ENCODE results near the gene STRADA. TPM values are rescaled to one million over a fixed set of nuclear protein-coding genes. Genes with fewer than 3 reads are reported as not detected.

STRADA gene
- total and polyA plus RNA-seq, 8 donors, result 28.1 to 87.5 (median 80.6) TPM

DNA sequence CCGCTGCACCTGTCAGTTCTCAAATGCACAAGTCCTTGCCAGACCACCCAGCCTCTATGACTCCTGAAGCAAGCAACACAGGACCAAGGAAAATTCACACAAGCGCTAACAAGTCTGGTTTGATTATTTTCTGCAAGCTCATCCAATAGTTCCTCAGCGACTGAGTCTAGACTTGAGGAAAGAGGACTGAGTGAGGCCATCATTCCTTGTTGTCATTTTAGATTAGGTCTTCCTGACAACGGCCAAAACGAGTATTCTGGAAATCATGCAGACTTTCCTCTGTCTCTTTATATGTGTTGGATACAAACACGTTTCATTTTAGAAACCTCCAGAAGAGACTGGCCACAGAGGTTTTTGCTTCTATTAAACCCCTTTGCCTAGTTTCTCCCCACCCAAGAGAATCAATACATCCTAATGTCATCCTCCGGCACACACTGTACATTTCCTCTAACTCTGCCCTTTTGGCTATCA is 31.2 kb upstream of the STRADA start:
- H3K27ac ChIP-seq, result peak overlapping the region; percentile 95 to 97
- intact Hi-C loops (cut with DNase I), result no loop called here
- ATAC-seq (no peak), DNase-seq (peak in 1 of 4 donors; percentile 24)
- no peaks in the 10 kb centered on the region for H3K27me3 ChIP-seq
- H3K4me1 ChIP-seq, result peaks cover 19 to 72% of the 10 kb centered on the region in 2 donors
- no peaks in the 10 kb centered on the region for H3K9me3 ChIP-seq
- TF ChIP-seq, protein P1, sequence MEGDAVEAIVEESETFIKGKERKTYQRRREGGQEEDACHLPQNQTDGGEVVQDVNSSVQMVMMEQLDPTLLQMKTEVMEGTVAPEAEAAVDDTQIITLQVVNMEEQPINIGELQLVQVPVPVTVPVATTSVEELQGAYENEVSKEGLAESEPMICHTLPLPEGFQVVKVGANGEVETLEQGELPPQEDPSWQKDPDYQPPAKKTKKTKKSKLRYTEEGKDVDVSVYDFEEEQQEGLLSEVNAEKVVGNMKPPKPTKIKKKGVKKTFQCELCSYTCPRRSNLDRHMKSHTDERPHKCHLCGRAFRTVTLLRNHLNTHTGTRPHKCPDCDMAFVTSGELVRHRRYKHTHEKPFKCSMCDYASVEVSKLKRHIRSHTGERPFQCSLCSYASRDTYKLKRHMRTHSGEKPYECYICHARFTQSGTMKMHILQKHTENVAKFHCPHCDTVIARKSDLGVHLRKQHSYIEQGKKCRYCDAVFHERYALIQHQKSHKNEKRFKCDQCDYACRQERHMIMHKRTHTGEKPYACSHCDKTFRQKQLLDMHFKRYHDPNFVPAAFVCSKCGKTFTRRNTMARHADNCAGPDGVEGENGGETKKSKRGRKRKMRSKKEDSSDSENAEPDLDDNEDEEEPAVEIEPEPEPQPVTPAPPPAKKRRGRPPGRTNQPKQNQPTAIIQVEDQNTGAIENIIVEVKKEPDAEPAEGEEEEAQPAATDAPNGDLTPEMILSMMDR (IDR thresholded peaks at IDR 0.05), result no peak
- peak overlapping the region; percentile 67 to 96 for H3K4me3 ChIP-seq
- H3K36me3 ChIP-seq, result peaks cover 0 to 15% of the 10 kb centered on the region in 2 donors

DNA sequence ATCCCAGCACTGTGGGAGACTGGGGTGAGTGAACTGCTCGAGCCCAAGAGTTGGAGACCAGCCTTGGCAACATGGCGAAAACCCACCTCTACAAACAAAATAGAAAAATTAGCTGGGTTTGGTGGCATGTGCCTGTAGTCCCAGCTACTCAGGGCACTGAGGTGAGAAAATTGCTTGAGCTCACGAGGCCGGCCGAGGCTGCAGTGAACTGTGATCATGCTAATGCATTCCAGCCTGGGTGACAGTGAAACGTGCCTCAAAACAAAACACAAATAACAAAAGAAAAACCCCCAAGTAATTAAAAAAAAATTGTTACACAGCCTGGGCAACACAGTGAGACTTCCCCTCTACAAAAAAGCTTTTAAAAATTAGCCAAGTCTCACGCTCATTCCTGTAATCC is 26.8 kb upstream of the STRADA start:
- DNase-seq (no peak), ATAC-seq (no peak)
- H3K9me3 ChIP-seq, result no peaks in the 10 kb centered on the region
- no peaks in the 10 kb centered on the region for H3K27me3 ChIP-seq
- H3K4me1 ChIP-seq, result peaks cover 6 to 51% of the 10 kb centered on the region in 2 donors
- TF ChIP-seq, protein P1 (IDR thresholded peaks at IDR 0.05), result no peak
- peaks cover 2 to 30% of the 10 kb centered on the region in 2 donors for H3K36me3 ChIP-seq
- no peak overlapping the region for H3K4me3 ChIP-seq
- intact Hi-C loops (cut with DNase I), result no loop called here
- no peak overlapping the region for H3K27ac ChIP-seq

GRCh38 chr17:63766754-63767153 is 25.2 kb upstream of the STRADA start:
- H3K4me3 ChIP-seq, result no peak overlapping the region
- ATAC-seq (no peak), DNase-seq (no peak)
- H3K27me3 ChIP-seq, result no peaks in the 10 kb centered on the region
- H3K4me1 ChIP-seq, result peaks cover 12 to 48% of the 10 kb centered on the region in 2 donors
- no peak overlapping the region for H3K27ac ChIP-seq
- no peaks in the 10 kb centered on the region for H3K9me3 ChIP-seq
- H3K36me3 ChIP-seq, result peaks cover 2 to 46% of the 10 kb centered on the region in 2 donors
- TF ChIP-seq, protein P1 (IDR thresholded peaks at IDR 0.05), result no peak
- intact Hi-C loops (cut with DNase I), result no loop called here

GRCh38 chr17:63764716-63765115 is 23.1 kb upstream of the STRADA start:
- no peak overlapping the region for H3K4me3 ChIP-seq
- no peak overlapping the region for H3K27ac ChIP-seq
- DNase-seq (peak in 2 of 4 donors; percentile 67 to 88), ATAC-seq (no peak)
- TF ChIP-seq, protein P1 (IDR thresholded peaks at IDR 0.05), result no peak
- intact Hi-C loops (cut with DNase I), result no loop called here
- peaks cover 2 to 65% of the 10 kb centered on the region in 2 donors for H3K36me3 ChIP-seq
- no peaks in the 10 kb centered on the region for H3K27me3 ChIP-seq
- H3K4me1 ChIP-seq, result peaks cover 7 to 45% of the 10 kb centered on the region in 2 donors
- no peaks in the 10 kb centered on the region for H3K9me3 ChIP-seq

- Histone ChIP-seq H3K9me3 (no peaks in the 10 kb centered on the region), H3K27me3 (no peaks in the 10 kb centered on the region), H3K36me3 (peaks cover 2 to 75% of the 10 kb centered on the region in 2 donors), H3K4me3 (no peak overlapping the region), H3K27ac (peak overlapping the region in 1 of 2 donors; percentile 57), H3K4me1 (peaks cover 6 to 29% of the 10 kb centered on the region in 2 donors)
- intact Hi-C loops (cut with DNase I), result no loop called here
- TF ChIP-seq, protein P1 (IDR thresholded peaks at IDR 0.05), result no peak
- DNase-seq, result no peak
- no peak for ATAC-seq
Measured at GRCh38 chr17:63762161-63763078, 20.8 kb upstream of the STRADA start.

All from left lung (tissue), 10 donors.